ENCODE data around the gene POU6F1. TPM values are rescaled to one million over a fixed set of nuclear protein-coding genes. Genes with fewer than 3 reads are reported as not detected.
A peak's percentile ranks its signal among the peaks of the same experiment; 100 is the strongest.

POU6F1 gene
- 10 to 100 TPM in 1 of 9 donors, 1 to 10 TPM in 8; 4.6 to 14.0 (median 6.8) TPM for total RNA-seq
- 1 to 10 TPM; 4.6 to 6.4 TPM for polyA plus RNA-seq
- long read RNA-seq, donor 1, partial matches to known transcripts: 5 of 10 reads
- long read RNA-seq, donor 1, other reads (novel, unspliced or antisense): 4 of 10 reads
- long read RNA-seq, donor 2, transcript POU6F1-210 (6 exons, 2,474 nt): major isoform, 8 of 31 reads
- long read RNA-seq, donor 2, partial matches to known transcripts: 14 of 31 reads
- long read RNA-seq, donor 2, other reads (novel, unspliced or antisense): 9 of 31 reads
- long read RNA-seq, donor 3, partial matches to known transcripts: 6 of 11 reads
- long read RNA-seq, donor 3, other reads (novel, unspliced or antisense): 5 of 11 reads

DNA sequence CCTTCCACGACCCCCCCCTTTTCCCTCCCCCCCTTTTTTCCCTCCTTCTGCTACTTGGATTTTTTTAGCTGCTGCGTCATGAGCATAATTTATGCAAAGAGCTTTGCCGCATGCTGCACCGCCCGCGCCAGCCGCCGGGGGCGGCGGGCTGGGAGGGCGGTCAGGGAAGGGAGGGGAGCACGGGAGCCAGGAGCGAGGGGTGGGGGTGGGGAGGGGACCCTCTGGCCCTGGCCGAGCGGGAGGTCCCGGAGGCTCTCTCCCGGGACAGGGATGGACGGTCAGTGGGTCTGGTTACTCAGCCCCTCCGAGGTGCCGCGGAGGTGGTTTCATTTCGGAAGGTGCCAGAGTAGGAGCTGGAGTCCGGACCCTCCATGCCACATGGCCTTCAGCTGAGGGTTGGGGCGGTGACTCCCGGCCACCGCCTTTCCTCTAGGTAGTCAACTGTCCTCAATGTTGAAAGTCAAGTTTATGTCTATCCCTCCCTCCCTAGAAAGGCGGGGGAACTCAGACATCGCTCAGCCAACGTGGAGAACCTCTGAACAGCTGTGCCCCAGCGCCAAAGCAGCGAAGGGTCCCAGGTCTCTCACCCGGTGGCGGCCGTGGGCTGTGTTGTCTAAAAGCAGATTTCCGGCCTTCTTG lies at the start of gene POU6F1:
Gene POU6F1 (minus strand): TSS at position 95 of the 639 bp plus-strand sequence. CDS start 11,226 bp downstream, outside the sequence.
- TF ChIP-seq POLR2A (IDR thresholded peaks at IDR 0.05) (peak in 1 of 2 donors; percentile 43), CTCF (IDR thresholded peaks at IDR 0.05) (peak in 11 of 12 donors; percentile 36 to 68 (median 60))

GRCh38 chr12:51265024-51265423 lies 47.2 kb upstream of the POU6F1 start:
- intact Hi-C loops (cut with DNase I): loop anchor here in 2 of 10 donors (5.0 kb wide), 1 partner anchor 77 kb away; no protein-coding TSS in a partner anchor
- Histone ChIP-seq H3K27me3 (no peaks in the 10 kb centered on the region), H3K4me1 (peaks cover 0 to 8% (median 0%) of the 10 kb centered on the region in 12 donors), H3K36me3 (no peaks in the 10 kb centered on the region), H3K9me3 (no peaks in the 10 kb centered on the region), H3K27ac (no peak overlapping the region), H3K4me3 (no peak overlapping the region)
- ATAC-seq (no peak), DNase-seq (no peak)
- no peak for TF ChIP-seq CTCF (IDR thresholded peaks at IDR 0.05)
- no peak for TF ChIP-seq POLR2A (IDR thresholded peaks at IDR 0.05)

More for the DNA sequence above, at the start of gene POU6F1:
- ATAC-seq: peak; percentile 81 to 94 (median 92)
- H3K27ac ChIP-seq: peak within 1 kb of the TSS; percentile 85 to 99 (median 96)
- no peaks in the 10 kb centered on the region for H3K9me3 ChIP-seq
- intact Hi-C loops (cut with DNase I): loop anchor here in 6 of 10 donors (1.0 to 10.0 kb wide), 8 partner anchors 20 to 173 kb away; partner anchors contain the start of genes DAZAP2 (in 5 of the 6), TFCP2 (in 4 of the 6), CSRNP2 (in 1 of the 6) and LETMD1 (in 1 of the 6)
- H3K4me1 ChIP-seq: peaks cover 0 to 27% (median 14%) of the 10 kb centered on the region in 12 donors
- no peaks in the 10 kb centered on the region for H3K36me3 ChIP-seq
- peak within 1 kb of the TSS; percentile 72 to 96 (median 84) for H3K4me3 ChIP-seq
- DNase-seq: peak; percentile 74 to 86 (median 79)
- no peaks in the 10 kb centered on the region for H3K27me3 ChIP-seq
- WGBS, 4 donors: 1 to 8% (median 2%) methylated on average over 22 to 35 of the region's 35 CpGs

DNA sequence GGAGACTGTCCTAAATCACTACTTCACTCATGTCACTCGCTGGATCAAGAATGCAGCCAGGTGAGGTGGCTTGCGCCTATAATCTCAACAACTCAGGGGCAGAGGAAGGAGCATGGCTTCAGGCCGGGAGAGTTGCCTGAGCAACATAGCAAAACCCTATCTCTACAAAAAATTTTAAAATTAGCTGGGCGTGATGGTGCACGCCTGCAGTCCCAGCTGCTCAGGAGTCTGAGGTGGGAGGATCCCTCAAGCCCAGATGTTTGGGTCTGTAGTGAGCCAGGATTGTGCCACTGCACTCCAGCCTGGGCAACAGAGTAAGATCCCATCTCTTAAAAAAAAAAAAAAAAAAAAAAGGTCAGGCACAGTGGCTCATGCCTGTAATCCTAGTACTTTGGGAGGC lies 46.4 kb upstream of the POU6F1 start:
- H3K27me3 ChIP-seq: no peaks in the 10 kb centered on the region
- H3K36me3 ChIP-seq: no peaks in the 10 kb centered on the region
- no peak overlapping the region for H3K4me3 ChIP-seq
- no peaks in the 10 kb centered on the region for H3K9me3 ChIP-seq
- TF ChIP-seq CTCF (IDR thresholded peaks at IDR 0.05) (no peak), POLR2A (IDR thresholded peaks at IDR 0.05) (no peak)
- intact Hi-C loops (cut with DNase I): no loop called here
- WGBS, 4 donors: 94 to 96% (median 95%) methylated on average over 5 of the region's 5 CpGs
- ATAC-seq (no peak), DNase-seq (no peak)
- H3K4me1 ChIP-seq: peaks cover 0 to 5% (median 0%) of the 10 kb centered on the region in 12 donors
- H3K27ac ChIP-seq: no peak overlapping the region

DNA sequence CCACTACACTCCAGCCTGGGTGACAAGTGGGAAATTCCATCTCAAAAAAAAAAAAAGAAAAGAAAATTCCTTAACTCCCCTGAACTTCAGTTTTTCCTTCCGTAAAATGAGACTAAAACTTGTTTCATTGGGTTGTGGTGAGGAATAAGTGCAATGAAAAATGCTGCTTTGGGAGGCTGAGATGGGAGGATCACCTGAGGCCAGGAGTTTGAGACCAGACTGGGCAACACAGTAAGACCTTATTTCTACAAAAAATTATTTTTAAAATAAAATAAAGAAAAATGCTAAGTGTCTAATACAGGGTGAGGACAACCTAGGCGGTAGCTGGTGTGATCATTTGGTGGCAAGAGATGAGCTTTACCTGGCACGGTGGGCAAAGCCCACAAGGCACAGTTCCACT lies 45.5 kb upstream of the POU6F1 start:
- DNase-seq (no peak), ATAC-seq (no peak)
- no peaks in the 10 kb centered on the region for H3K9me3 ChIP-seq
- H3K27ac ChIP-seq: no peak overlapping the region
- no peaks in the 10 kb centered on the region for H3K27me3 ChIP-seq
- 95 to 100% (median 97%) methylated on average over 3 of the region's 3 CpGs for WGBS, 4 donors
- H3K36me3 ChIP-seq: no peaks in the 10 kb centered on the region
- H3K4me1 ChIP-seq: no peaks in the 10 kb centered on the region
- intact Hi-C loops (cut with DNase I): no loop called here
- TF ChIP-seq POLR2A (IDR thresholded peaks at IDR 0.05): no peak
- no peak for TF ChIP-seq CTCF (IDR thresholded peaks at IDR 0.05)
- H3K4me3 ChIP-seq: no peak overlapping the region
